GM20431 (cell line): ENCODE data around the gene FCHSD2.

Experiments
- in situ Hi-C: fragments of 300-500 bp; cut with MseI, MboI; formaldehyde crosslinking; loops from one replicate; pipeline ENCODE4 v1.15.0; 2020; ENCODE audit warnings: low sequenced_read_pairs; ENCODE audit not compliant: unreplicated experiment

FCHSD2 gene

DNA sequence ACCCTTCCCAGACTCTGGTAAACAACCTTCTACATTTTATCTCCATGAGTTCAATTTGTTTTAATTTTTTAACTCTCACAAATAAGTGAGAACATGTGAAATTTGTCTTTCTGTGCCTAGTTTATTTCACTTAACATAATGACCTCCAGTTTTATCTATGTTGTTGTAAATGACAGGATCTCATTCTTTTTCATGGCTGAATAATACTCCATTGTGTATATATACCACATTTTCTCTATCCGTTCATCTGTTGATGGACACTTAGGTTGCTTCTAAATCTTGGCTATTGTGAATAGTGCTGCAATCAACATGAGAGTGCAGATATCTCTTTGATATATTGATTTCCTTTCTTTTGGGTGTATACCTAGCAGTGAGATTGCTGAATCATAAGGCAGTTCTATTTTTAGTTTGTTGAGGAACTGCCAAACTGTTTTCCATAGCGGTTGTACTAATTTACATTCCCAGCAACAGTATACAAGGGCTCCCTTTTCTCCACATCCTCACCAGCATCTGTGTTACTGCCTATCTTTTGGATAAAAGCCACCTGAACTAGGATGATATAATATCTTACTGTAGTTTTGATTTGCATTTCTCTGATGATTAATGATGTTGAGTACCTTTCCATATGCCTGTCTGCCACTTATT is 234.0 kb downstream of the FCHSD2 start:
- in situ Hi-C loops = no loop called here

DNA sequence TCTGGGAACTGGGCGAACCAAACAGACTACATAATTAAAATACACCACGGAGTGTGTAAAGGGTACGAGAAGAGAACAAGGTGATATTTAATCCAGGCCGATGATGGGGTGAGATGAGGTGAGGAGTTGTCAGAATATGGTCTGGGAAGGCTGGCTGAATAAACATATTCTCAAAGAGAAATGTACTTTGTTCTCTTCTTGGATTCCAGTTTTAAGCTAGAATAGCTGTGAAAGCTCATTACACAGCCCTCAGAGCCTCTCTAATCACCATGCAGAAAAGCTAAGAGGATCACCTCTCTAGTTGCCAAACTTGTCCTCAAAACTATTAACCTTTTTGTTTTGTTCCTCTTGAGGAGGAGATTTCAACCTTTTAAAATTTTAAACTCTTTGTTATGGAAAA is 238.1 kb downstream of the FCHSD2 start:
- in situ Hi-C loops = no loop called here

DNA sequence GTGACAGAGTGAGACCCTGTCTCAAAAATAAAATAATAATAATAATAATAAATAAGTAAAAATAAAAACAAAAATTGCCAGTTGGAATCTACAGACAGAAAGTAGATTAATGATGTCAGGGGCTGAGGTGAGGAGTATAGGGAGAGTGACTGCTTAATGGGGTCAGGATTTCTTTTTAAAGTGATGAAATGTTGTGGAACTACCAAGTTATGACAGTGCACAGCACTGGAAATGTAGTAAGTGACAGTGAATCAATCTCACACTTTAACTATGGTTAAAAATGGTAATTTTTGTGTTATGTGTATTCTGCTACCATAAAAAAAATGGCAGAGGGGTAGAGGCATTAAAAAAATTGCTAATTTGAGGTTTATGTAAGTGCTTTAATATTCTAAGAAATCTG is 240.7 kb downstream of the FCHSD2 start:
- in situ Hi-C loops = no loop called here

DNA sequence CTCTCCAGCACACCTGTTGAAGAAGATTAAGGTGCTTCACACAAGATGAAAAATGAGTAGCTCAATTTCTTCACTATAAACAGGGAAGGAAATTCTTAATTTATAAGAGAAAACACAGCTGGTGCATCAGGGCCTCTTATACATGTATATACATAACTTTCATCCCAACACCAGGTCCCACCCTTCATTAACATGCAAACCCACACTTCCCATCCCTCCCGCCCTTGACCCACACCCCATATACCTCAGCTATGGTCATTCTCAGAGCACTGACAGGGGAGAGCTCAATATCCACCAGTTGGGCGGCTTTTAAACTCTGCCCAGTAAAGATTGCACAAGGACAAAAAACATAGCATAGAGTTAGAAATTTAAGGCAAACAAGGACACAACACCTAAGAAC is 242.1 kb downstream of the FCHSD2 start:
- in situ Hi-C loops = no loop called here

GRCh38 chr11:72899238-72899637 is 242.9 kb downstream of the FCHSD2 start:
- in situ Hi-C loops = no loop called here

DNA sequence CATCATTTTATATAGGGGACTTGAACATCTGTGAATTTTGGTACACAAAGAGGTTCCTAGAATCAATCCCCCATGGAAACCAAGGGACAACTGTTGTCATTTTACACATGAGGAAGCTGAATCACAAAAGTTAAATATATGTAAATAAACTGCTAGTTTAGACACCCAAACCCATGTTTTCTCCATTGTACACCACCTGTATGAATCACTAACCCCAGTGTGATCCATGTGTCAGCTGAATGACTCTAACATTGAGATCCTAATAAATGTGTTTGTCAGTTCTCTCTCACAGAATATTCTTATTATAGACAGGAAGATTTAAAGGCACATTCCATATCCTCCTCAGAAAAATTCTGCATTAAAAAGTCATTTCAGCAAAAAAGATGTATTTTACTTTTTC is 244.6 kb downstream of the FCHSD2 start:
- in situ Hi-C loops = no loop called here

- in situ Hi-C loops = no loop called here
Measured at GRCh38 chr11:72896431-72896830, 245.7 kb downstream of the FCHSD2 start.

- in situ Hi-C loops = no loop called here
Measured at GRCh38 chr11:72890881-72891280, 251.2 kb downstream of the FCHSD2 start.

GRCh38 chr11:72886619-72887018 is 255.5 kb downstream of the FCHSD2 start:
- in situ Hi-C loops = no loop called here

GRCh38 chr11:72885749-72886609 is 256.1 kb downstream of the FCHSD2 start:
- in situ Hi-C loops = no loop called here

DNA sequence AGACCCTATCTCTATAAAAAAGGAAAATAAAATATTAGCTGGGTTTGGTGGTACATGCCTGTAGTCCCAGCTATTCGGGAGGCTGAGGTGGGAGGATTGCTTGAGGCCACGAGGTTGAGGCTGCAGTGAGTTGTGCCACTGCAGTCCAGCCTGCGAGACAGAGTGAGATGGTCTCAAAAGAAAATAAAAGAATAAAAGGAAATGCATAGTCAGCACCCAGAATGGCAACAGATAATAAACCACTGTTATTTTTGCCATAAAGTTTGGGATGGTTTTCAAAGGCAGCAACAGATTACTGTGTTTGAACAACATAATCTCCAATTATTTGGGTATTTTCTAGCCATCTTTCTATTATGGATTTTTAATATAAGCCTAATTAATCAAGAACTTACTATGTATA is 266.0 kb downstream of the FCHSD2 start:
- in situ Hi-C loops = no loop called here

DNA sequence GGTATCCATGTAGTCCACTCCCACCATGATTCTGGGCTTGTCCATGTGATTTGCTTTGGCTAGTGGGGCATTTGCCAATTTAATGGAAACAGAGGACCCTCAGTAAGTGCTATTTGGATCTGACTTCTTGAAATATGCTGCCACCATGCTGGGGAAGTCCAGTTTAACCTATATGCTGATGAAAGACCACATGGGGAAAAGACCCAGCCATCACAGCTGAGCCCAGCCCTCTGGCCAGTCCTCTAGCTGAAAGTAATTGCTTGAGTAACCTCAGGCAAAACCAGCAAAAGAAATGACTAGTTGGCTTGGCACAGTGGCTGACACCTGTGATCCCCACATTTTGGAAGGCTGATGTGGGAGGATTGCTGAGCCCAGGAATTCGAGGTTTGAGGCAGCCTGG is 266.4 kb downstream of the FCHSD2 start:
- in situ Hi-C loops = no loop called here

DNA sequence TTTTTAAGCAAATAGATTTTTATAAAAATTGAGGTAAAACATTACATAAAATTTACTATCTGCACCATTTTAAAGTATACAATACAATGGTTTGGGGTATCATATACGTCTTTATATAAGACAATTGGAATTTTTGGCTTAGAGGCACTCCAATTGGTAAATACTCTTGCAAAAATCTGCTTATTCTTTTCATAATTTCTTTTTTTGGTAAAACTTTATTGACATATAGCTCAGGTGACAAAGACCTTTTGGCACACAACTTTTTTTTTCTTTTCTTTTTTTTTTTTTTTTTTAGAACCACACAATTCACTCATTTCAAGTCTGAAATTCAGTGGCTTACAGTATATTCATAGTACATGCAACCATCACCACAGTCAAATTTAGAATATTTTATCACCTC is 270.1 kb downstream of the FCHSD2 start:
- in situ Hi-C loops = no loop called here

DNA sequence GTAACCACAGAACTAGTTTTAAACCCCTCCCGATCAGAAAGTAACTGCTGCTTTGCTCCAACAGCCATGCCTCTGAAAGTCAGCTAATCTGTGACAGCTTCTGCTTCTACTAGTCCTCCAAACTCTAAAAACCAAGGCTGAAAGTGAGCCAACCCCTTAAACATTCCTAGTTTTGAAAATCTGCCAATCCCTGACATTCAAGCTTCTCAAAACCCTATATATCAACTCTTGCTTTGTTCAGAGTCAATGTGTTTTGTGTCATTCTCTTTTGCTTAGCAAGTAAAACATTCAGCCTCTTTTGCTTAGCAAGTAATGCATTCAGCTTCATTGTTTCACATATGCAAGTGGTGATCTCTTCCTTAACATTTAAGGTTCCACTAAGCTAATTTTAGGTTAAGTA is 271.0 kb downstream of the FCHSD2 start:
- in situ Hi-C loops = no loop called here

DNA sequence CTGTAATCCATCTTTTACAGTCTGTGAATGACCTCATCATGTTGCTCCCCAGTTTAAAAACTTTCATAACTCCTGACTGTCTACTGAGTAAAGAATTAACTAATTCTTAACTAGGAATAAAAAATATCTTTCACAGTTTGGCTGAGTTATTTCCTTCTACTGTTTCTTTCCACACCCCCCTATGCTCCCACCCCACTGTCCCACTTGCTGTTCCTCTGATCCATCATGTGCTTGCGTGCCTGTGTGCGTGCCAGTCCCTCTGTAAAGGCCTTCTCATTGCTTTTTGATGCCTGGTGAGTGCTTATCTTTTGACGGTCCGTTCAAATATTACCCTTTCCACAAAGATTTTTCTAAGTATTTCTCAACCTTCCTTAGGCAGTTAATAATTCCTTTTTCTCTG is 272.3 kb downstream of the FCHSD2 start:
- in situ Hi-C loops = no loop called here

DNA sequence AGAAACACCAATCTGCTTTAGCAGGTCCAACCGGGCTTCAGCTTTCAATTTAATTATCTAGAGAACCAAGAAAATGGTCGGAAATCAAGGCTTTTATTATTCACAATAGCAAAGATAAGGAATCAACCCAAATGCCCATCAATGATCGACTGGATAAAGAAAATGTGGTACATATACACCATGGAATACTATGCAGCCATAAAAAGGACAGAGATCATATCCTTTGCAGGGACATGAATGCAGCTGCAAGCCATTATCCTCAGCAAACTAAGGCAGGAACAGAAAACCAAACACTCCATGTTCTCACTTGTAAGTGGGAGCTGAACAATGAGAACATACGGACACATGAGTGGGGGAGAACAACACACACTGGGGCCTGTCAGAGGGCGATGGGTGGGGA is 274.1 kb downstream of the FCHSD2 start:
- in situ Hi-C loops = no loop called here

DNA sequence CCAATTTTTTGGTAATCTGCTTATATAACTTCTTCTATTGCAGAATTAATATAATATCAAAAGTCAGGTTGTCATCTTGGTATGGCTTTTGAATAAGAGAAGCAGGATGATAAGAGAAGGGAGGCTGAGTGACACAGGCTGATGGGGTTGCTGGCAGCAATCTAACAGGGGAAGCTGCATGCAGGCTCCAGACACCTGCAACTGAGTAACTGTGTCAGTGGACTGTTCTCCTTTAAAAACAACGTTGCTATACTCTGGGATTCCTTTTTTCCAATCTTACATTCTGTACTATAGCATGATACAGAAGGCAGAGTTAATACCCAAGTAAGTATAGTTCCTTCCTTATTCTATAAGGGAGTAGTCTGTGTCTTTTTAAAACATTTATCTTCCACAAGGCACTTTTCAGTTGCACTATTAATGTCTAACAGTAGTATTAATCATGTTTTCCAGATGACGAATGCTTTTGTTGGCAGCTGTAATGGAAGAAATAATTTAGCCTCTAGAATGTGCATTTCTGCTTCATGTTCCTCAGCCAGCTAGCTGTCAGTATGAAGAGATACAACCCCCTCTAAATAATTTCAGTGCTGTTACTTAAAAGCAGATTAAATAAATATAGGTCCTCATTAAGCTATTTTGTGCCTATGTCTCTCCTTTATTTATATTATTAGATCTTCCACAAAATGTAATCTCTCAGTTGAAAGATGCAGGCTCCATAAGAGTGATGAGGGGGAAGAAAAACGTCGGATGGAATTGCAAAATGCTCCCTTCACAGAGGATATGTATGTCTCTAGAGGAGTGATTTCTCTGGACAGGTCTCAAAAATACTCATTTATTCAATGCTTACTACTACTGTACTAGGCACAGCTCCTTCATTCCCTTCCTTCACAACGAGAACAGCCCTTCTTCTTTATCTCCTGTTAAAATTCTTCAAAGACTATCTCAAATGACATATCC is 277.1 kb downstream of the FCHSD2 start:
- in situ Hi-C loops = no loop called here

GRCh38 chr11:72863916-72864315 is 278.2 kb downstream of the FCHSD2 start:
- in situ Hi-C loops = no loop called here

DNA sequence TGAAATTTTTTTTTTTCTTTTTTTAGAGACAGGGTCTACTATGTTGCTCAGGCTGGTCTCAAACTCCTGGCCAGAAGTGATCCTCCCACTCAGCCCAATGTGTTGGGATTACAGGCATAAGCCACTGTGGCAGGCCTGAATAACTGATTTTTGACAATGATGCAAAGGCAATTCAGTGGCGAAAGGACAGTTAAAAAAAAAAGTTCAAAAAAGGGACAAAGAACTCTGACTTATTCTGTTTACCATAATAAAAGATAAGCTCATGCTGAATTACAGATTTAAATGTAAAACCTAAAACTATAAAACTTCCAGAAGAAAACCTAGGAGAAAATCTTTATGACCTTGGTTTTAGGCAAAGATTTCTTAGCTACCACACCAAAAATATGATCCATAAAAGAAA is 279.0 kb downstream of the FCHSD2 start:
- in situ Hi-C loops = no loop called here

GRCh38 chr11:72860592-72860991 is 281.5 kb downstream of the FCHSD2 start:
- in situ Hi-C loops = no loop called here

DNA sequence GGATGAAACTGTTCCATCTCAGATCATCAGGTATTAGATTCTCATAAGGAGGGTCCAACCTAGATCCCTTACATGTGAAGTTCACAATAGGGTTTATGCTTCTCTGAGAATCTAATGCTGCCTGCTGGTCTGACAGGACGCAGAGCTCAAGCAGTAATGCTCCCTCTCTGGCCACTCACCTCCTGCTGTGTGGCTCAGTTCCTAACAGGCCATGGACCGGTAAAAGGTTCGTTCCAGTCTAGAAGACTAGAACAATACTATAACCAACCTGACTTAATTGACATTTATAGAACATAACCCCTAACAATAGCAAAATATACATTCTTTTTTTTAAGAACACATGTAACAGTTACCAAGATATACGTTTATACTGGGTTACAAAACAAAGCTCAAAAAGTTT is 282.1 kb downstream of the FCHSD2 start:
- in situ Hi-C loops = no loop called here
